Lower leg skin (tissue), 4 donors: ENCODE results near the gene ADIPOQ. TPM values are rescaled to one million over a fixed set of nuclear protein-coding genes. Genes with fewer than 3 reads are reported as not detected.
"Not testable (repeated sequence)": the region's sequence is repeated elsewhere in the genome, so short reads cannot be mapped to it uniquely, and the experiment has no call there.

ENCODE experiments used
- DNase-seq, 2 donors: peaks; one replicate each; pipeline ENCODE4 v3.0.0-alpha.2; 2019; ENCODE audit warnings: low spot score in 2 of 2
- H3K4me3 ChIP-seq: fragments of 200-600 bp; sonication (generic); 2 replicates; pipeline ENCODE4 v1.5.1; 2017; ENCODE audit warnings: mild to moderate bottlenecking, low read depth; ENCODE audit not compliant: poor library complexity, severe bottlenecking
- CTCF ChIP-seq, 3 donors: fragments of 450-650 bp; IDR thresholded peaks; one replicate each; pipeline ENCODE4 v1.5.1; 2016; ENCODE audit warnings: antibody characterized with exemption in 3 of 3, mild to moderate bottlenecking in 3 of 3, moderate library complexity in 2 of 3
- POLR2A ChIP-seq, 2 donors: fragments of 450-650 bp; IDR thresholded peaks; one replicate each; pipeline ENCODE4 v1.6.1; 2016 to 2017; ENCODE audit warnings: antibody characterized with exemption in 2 of 2, mild to moderate bottlenecking in 1 of 2, moderate library complexity in 1 of 2
- WGBS, 2 donors: methylation state at CpG; one replicate each; pipeline ENCODE4 v1.1.5; 2018; 5-methylcytosine and 5-hydroxymethylcytosine counted together
- intact Hi-C: fragments of 100-400 bp; cut with DNase I; formaldehyde crosslinking; loops from one replicate; pipeline ENCODE4 v1.15.0; 2023; ENCODE audit warnings: low total_unique reads
- total RNA-seq, 4 donors: library from RNA; depleted of rRNA; stranded (reverse); fragments of >200 nt; gene quantifications; one replicate each; pipeline ENCODE4 v1.1.0, GENCODE V29; 2016

ADIPOQ gene
- total RNA-seq, 4 donors from 2014 or later, result 1.1 to 15.6 (median 7.7) TPM

- WGBS, 2 donors, result 70 to 74% methylated on average over 10 of the region's 10 CpGs
- no peak for TF ChIP-seq CTCF (IDR thresholded peaks at IDR 0.05)
- TF ChIP-seq POLR2A (IDR thresholded peaks at IDR 0.05), result no peak
- no peak for DNase-seq
- no peak overlapping the region for H3K4me3 ChIP-seq
- intact Hi-C loops, result no loop called here
Measured at GRCh38 chr3:186845756-186846155, 3.2 kb downstream of the ADIPOQ start.

- TF ChIP-seq CTCF (IDR thresholded peaks at IDR 0.05), result no peak
- TF ChIP-seq POLR2A (IDR thresholded peaks at IDR 0.05), result no peak
- no peak for DNase-seq
- intact Hi-C loops, result no loop called here
- 46 to 48% methylated on average over 2 of the region's 2 CpGs for WGBS, 2 donors
- H3K4me3 ChIP-seq, result no peak overlapping the region
Measured at GRCh38 chr3:186847437-186847836, 4.9 kb downstream of the ADIPOQ start.

GRCh38 chr3:186849374-186849975, 7.0 kb downstream of the ADIPOQ start:
- no peak for DNase-seq
- H3K4me3 ChIP-seq, result no peak overlapping the region
- intact Hi-C loops, result no loop called here
- TF ChIP-seq CTCF (IDR thresholded peaks at IDR 0.05), result no peak
- TF ChIP-seq POLR2A (IDR thresholded peaks at IDR 0.05), result no peak
- WGBS, 2 donors, result 0 to 8% methylated on average over 1 of the region's 1 CpG

GRCh38 chr3:186851835-186852234, 9.3 kb downstream of the ADIPOQ start:
- intact Hi-C loops, result loop anchor here (10.0 kb wide), 1 partner anchor 313 kb away; no protein-coding TSS in a partner anchor

GRCh38 chr3:186852994-186853393, 10.5 kb downstream of the ADIPOQ start:
- intact Hi-C loops, result loop anchor here (10.0 kb wide), 1 partner anchor 312 kb away; no protein-coding TSS in a partner anchor
- WGBS, 2 donors, result 83 to 86% methylated on average over 4 to 6 of the region's 6 CpGs
- TF ChIP-seq CTCF (IDR thresholded peaks at IDR 0.05) (no peak), POLR2A (IDR thresholded peaks at IDR 0.05) (no peak)
- no peak for DNase-seq
- no peak overlapping the region for H3K4me3 ChIP-seq

More at GRCh38 chr3:186851835-186852234, 9.3 kb downstream of the ADIPOQ start:
- not testable (repeated sequence) for H3K4me3 ChIP-seq, DNase-seq
- WGBS, 2 donors, result 92 to 100% methylated on average over 3 of the region's 3 CpGs

- H3K4me3 ChIP-seq, result no peak overlapping the region
- TF ChIP-seq CTCF (IDR thresholded peaks at IDR 0.05), result no peak
- TF ChIP-seq POLR2A (IDR thresholded peaks at IDR 0.05), result no peak
- intact Hi-C loops, result loop anchor here (10.0 kb wide), 1 partner anchor 311 kb away; no protein-coding TSS in a partner anchor
- WGBS, 2 donors, result 91 to 94% methylated on average over 8 of the region's 8 CpGs
- DNase-seq, result no peak
Measured at GRCh38 chr3:186854146-186854545, 11.6 kb downstream of the ADIPOQ start.
